Activated naive CD8-positive, alpha-beta T cell treated with anti-CD3 and anti-CD28 coated beads for 36 hours (primary cell): ENCODE measurements around the gene ANKRD18B. TPM values are rescaled to one million over a fixed set of nuclear protein-coding genes. Genes with fewer than 3 reads are reported as not detected.
"Not testable (repeated sequence)": the region's sequence is repeated elsewhere in the genome, so short reads cannot be mapped to it uniquely, and the experiment has no call there.

Experiments
- DNase-seq: peaks from one replicate; pipeline ENCODE4 v3.0.0; 2021
- H3K27ac Mint-ChIP-seq: one replicate; pipeline ENCODE4 v1.8.0; 2022; ENCODE audit warnings: mild to moderate bottlenecking, moderate library complexity, mixed read lengths
- H3K27me3 Mint-ChIP-seq: one replicate; pipeline ENCODE4 v1.8.0; 2022; ENCODE audit warnings: mild to moderate bottlenecking, mixed read lengths
- H3K36me3 Mint-ChIP-seq: one replicate; pipeline ENCODE4 v1.8.0; 2021; ENCODE audit warnings: mild to moderate bottlenecking, mixed read lengths
- H3K4me1 Mint-ChIP-seq: one replicate; pipeline ENCODE4 v1.8.0; 2021; ENCODE audit warnings: mixed read lengths
- H3K4me3 Mint-ChIP-seq: one replicate; pipeline ENCODE4 v1.8.0; 2022; ENCODE audit warnings: mild to moderate bottlenecking, moderate library complexity, mixed read lengths
- H3K9me3 Mint-ChIP-seq: one replicate; pipeline ENCODE4 v1.8.0; 2022; ENCODE audit warnings: mixed read lengths
- total RNA-seq, 2 experiments: library from RNA; stranded (reverse); gene quantifications; one replicate each; pipeline ENCODE4 v1.2.3, GENCODE V29; 2021

ANKRD18B gene
- total RNA-seq, result under 1 TPM; 0.14 to 0.56 TPM

DNA sequence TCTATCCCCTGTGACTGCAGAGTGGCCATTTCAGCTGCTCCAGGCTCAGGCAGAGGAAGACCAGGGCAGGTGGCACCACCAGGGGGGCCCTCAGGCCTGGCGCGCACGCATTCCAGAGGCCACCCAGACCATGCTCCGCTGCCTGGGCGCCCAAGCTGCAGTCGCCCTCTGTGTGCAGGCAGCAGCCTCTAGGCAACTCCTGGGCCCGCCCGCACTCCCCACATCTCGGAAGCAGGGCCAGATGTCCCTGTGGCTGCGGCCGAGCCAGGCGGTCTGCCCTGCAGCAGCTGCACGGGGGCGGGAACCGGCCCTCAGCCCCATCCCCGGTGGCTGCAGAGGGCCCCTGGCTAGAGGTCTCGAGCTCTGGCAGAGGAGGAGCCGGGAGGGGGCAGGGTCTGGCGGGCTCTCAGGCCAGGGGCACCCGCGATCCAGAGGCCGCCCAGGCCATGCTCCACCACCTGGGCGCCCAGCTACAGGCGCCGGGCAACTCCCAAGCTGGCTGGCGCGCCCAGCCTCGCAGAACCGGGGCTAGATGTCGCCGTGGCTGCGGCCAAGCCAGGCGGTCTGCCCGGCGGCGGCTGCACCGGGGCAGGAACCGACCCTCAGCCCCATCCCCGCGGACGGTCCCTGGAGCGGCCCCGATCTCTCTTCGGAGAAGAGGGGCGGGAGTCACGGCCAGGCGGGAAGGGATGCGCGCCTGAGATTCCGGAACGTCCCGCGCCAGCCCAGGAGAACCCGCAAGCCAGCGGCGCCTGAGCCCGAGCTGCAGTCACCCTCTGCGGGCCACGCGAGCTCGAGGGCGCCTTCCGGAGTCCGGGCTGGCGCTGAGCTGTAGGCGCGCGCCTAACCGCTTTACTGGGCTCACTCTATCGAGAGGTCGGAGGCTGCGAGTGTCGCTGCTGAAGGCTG, at the start of gene ANKRD18B:
TSS of gene ANKRD18B (plus strand) at position 855 of the 909 bp plus-strand sequence. CDS start 239 bp downstream, outside the sequence.
- not testable (repeated sequence) for H3K36me3 Mint-ChIP-seq, H3K4me1 Mint-ChIP-seq, H3K9me3 Mint-ChIP-seq
- Mint-ChIP-seq H3K27me3 (peaks cover 73% of the 10 kb centered on the region), H3K4me3 (peak within 1 kb of the TSS; percentile 81), H3K27ac (peak within 1 kb of the TSS; percentile 65)
- DNase-seq, result peak; percentile 55

DNA sequence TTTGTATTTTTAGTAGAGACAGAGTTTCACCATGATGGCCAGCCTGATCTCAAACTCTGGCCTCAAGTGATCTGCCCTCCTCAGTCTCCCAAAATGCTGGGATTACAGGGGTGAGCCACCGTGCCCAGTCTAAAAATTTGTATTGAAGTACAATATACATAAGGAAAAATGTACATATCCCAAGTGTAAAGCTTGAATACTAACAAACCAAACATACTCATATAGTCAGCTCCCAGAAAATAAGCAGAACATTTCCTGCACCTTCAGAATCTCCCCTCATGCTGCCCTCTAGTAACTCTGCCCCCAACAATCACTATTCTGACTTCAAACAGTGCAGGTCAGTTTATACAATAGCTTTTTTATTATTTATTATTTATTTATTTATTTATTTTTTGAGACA, 48.7 kb upstream of the ANKRD18B start:
- Mint-ChIP-seq H3K36me3 (peaks cover 22% of the 10 kb centered on the region), H3K27ac (no peak overlapping the region), H3K9me3 (no peaks in the 10 kb centered on the region), H3K4me3 (no peak overlapping the region), H3K27me3 (no peaks in the 10 kb centered on the region), H3K4me1 (peaks cover 18% of the 10 kb centered on the region)
- no peak for DNase-seq

DNA sequence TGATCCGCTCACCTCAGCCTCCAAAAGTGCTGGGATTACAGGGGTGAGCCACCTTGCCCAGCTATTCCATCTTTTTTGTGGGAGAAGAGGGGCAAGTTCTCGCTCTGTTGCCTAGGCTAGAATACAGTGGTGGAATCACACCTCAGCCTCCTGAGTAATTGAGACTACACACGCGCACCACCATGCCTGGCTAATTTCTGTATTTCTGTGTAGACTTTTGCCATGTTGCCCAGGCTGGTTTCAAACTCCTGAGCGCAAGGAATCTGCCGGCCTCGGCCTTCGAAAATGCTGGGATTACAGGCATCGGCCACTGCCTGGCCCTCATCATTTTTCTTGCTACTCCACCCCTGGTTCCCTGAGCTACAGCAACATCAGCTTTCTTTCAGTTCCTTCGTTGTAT, 47.5 kb upstream of the ANKRD18B start:
- no peak for DNase-seq
- Mint-ChIP-seq H3K27ac (no peak overlapping the region), H3K4me3 (no peak overlapping the region), H3K36me3 (peaks cover 17% of the 10 kb centered on the region), H3K9me3 (no peaks in the 10 kb centered on the region), H3K4me1 (peaks cover 13% of the 10 kb centered on the region), H3K27me3 (no peaks in the 10 kb centered on the region)

- Mint-ChIP-seq H3K4me3 (no peak overlapping the region), H3K36me3 (no peaks in the 10 kb centered on the region), H3K27ac (no peak overlapping the region), H3K9me3 (no peaks in the 10 kb centered on the region), H3K4me1 (no peaks in the 10 kb centered on the region), H3K27me3 (no peaks in the 10 kb centered on the region)
- DNase-seq, result no peak
These were observed 43.9 kb upstream of the ANKRD18B start for GRCh38 chr9:33480106-33480505.

DNA sequence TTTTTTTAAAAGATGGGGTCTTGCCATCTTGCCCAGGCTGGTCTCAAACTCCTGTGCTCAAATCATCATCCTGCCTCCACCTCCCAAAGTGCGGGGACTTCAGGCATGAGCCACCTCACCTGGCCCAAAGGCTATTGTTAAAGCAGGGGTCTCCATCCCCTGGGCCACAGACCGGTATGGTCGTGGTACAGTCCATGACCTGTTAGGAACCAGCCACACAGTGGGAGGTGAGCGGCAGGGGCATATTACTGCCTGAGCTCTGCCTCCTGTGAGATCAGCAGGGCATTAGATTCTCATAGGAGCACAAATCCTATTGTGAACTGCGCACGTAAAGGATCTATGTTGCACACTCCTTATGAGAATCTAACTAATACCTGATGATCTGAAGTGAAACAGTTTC, 43.1 kb upstream of the ANKRD18B start:
- no peaks in the 10 kb centered on the region for H3K9me3 Mint-ChIP-seq
- H3K27me3 Mint-ChIP-seq, result no peaks in the 10 kb centered on the region
- DNase-seq, result no peak
- H3K27ac Mint-ChIP-seq, result no peak overlapping the region
- H3K4me3 Mint-ChIP-seq, result no peak overlapping the region
- H3K36me3 Mint-ChIP-seq, result no peaks in the 10 kb centered on the region
- H3K4me1 Mint-ChIP-seq, result no peaks in the 10 kb centered on the region

DNA sequence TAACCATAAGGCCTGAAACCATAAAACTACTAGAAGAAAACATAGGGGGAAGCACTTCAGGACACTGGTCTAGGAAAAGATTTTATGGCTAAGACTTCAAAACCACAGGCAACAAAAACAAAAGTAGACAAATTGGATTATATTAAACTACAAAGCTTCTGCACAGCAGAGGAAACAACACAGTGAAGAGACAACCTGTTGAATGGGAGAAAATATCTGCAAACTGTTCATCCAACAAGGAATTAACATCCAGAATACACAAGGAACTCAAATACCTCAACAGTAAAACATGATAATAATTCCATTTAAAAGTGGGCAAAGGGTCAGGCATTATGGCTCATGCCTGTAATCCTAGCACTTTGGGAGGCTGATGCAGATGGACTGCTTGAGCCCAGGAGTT, 38.7 kb upstream of the ANKRD18B start:
- H3K36me3 Mint-ChIP-seq, H3K4me1 Mint-ChIP-seq, H3K4me3 Mint-ChIP-seq, H3K27ac Mint-ChIP-seq, H3K27me3 Mint-ChIP-seq, H3K9me3 Mint-ChIP-seq, DNase-seq: not testable (repeated sequence)

- no peak overlapping the region for H3K4me3 Mint-ChIP-seq
- H3K4me1 Mint-ChIP-seq, result no peaks in the 10 kb centered on the region
- DNase-seq, result no peak
- H3K9me3 Mint-ChIP-seq, result no peaks in the 10 kb centered on the region
- no peaks in the 10 kb centered on the region for H3K36me3 Mint-ChIP-seq
- no peaks in the 10 kb centered on the region for H3K27me3 Mint-ChIP-seq
- no peak overlapping the region for H3K27ac Mint-ChIP-seq
These were observed 35.0 kb upstream of the ANKRD18B start for GRCh38 chr9:33489066-33489465.

GRCh38 chr9:33493819-33494218, 30.2 kb upstream of the ANKRD18B start:
- not testable (repeated sequence) for H3K9me3 Mint-ChIP-seq, H3K27me3 Mint-ChIP-seq, H3K4me3 Mint-ChIP-seq, H3K36me3 Mint-ChIP-seq, H3K27ac Mint-ChIP-seq, H3K4me1 Mint-ChIP-seq, DNase-seq

DNA sequence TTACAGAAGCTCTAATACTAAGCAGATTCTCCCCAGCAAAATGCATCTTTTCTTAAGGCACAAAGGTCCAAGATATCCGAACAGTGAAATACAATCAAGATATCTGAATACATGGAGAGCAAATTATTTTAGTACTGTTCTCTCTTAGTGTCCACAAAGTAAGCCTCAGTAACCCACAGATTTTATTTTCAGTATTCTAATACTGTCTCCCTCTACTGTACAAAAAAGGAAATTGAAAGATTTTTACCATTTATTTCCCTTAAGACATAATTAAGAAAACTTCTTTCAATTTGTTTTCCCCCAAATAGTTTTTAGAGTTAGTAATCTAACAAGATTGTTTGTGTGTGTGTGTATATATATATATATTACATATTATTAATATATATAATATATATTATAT, 25.7 kb upstream of the ANKRD18B start:
- H3K4me3 Mint-ChIP-seq, result no peak overlapping the region

DNA sequence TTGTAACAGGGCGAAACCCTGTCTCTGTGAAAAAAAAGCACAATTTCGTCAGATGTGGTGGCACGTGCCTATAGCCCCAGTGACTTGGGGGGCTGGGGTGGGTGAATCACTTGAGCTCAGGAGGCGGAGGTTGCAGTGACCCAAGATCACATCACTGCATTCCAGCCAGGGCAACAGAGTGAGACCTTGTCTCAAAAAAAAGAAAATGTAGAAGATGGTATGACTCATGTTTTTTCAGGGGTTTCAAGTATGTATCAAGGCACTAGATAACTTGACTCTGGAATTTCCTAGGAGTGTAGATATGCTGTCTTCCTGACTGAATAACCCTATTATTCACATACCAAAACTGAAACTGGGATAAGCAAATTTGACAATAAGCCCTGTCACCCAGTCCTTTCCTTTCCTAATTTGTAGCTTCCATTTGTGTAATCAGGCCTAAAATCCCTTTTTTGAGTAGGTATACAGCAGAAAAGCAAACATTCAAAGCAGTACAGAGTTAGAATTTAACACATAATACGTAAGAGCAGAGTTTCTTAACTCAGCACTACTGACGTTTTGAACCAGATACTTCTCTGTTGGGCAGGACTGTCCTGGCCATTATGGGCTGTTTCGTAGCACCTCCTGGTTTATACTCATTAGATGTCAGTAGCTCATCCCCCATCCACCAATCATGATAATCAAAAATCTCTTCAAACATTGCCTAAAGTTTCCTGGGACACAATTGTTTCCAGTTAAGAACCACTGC, 17.3 kb upstream of the ANKRD18B start:
- peak; percentile 8 for DNase-seq
- Mint-ChIP-seq H3K4me1 (peaks cover 13% of the 10 kb centered on the region), H3K36me3 (no peaks in the 10 kb centered on the region), H3K27me3 (peaks cover 7% of the 10 kb centered on the region), H3K9me3 (no peaks in the 10 kb centered on the region), H3K4me3 (no peak overlapping the region), H3K27ac (no peak overlapping the region)

More for the DNA sequence above, 25.7 kb upstream of the ANKRD18B start:
- no peaks in the 10 kb centered on the region for H3K4me1 Mint-ChIP-seq
- DNase-seq, result no peak
- no peaks in the 10 kb centered on the region for H3K36me3 Mint-ChIP-seq
- no peaks in the 10 kb centered on the region for H3K9me3 Mint-ChIP-seq
- H3K27ac Mint-ChIP-seq, result no peak overlapping the region
- H3K27me3 Mint-ChIP-seq, result no peaks in the 10 kb centered on the region

DNA sequence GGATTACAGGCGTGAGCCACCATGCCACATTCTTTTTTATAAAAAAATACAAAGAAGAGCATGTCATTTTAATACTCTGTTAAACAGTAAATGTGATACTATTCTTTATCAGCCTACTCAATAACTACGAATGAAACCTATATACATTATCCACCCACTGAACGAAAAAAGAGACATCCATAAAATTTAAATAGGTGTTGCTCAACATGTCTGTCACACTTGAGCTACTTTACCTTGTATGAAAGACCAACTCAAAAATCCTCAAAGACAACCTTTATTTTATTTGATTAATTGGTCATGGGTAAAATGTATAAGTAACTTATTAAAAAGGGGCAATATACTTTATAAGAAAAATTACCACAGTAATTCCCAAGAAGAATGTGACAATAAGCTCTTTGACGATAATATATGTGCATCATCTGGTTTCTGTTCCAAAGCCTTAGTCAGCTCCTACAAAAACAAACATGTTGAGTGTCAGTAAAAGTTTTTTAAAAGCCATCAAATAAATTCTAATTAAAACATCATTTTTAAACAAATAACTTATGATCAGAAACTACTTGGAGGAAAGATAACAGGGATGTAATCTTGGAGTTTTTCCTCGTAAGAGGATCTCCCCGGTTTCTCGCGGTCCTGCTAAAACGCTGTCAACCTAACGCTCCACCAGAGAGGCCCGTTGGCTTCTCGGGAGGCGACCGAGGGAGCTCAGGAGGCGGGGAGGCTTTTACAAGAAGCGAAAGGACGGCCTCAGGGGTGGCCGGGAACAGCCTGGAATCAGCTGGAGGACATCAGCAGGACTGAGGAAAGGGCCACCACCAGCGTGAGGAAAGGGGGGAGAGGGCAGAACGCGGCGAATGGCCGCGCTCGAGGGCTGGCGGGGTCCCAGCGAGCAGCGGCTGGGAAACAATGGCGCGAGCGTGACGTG, 13.5 kb upstream of the ANKRD18B start:
- Mint-ChIP-seq H3K4me1 (peaks cover 13% of the 10 kb centered on the region), H3K9me3 (no peaks in the 10 kb centered on the region), H3K27ac (peak overlapping the region; percentile 78), H3K4me3 (peak overlapping the region; percentile 84), H3K36me3 (no peaks in the 10 kb centered on the region), H3K27me3 (peaks cover 7% of the 10 kb centered on the region)
- peak; percentile 39 for DNase-seq

DNA sequence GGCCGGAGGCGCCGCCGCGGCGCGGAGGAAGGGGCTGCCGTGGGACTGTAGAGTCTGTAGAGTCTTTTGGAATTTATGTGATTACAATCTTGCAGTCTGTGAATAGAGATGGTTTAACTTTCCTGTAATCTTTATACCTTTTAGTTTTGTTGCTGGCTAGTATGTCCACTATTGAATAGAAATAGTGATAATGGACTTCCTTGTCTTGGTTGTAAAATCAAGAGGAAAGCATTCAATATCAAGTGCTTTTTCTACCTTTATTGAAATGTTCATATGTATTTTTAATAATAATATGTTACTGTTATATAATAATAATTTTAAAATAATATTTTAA, 12.9 kb upstream of the ANKRD18B start:
- not testable (repeated sequence) for H3K36me3 Mint-ChIP-seq, H3K27me3 Mint-ChIP-seq, H3K9me3 Mint-ChIP-seq, DNase-seq
- Mint-ChIP-seq H3K27ac (peak overlapping the region; percentile 78), H3K4me1 (peaks cover 10% of the 10 kb centered on the region), H3K4me3 (peak overlapping the region; percentile 84)

DNA sequence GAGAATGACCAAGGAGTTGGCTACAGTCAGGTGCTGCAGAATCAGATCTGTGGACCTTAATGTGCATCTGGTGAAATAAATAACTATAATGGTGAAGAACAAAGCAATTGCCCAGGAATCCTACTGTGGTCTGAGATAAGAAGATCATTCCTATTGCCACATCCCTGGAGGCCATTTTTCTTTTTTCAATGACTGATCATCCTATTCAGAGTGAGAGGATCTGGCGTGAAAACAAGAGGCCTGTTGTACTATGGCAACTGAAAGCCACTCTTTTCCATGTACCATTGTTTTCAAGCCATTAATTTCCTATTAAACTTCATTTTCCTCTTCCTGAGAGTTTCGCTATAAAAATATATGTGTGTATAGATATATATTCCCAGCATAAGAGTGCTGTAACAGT, 11.5 kb upstream of the ANKRD18B start:
- H3K27ac Mint-ChIP-seq, H3K9me3 Mint-ChIP-seq, H3K27me3 Mint-ChIP-seq, H3K4me1 Mint-ChIP-seq, H3K36me3 Mint-ChIP-seq, H3K4me3 Mint-ChIP-seq, DNase-seq: not testable (repeated sequence)

GRCh38 chr9:33515342-33515995, 8.6 kb upstream of the ANKRD18B start:
- not testable (repeated sequence) for H3K27ac Mint-ChIP-seq, H3K36me3 Mint-ChIP-seq, H3K4me3 Mint-ChIP-seq, H3K4me1 Mint-ChIP-seq, DNase-seq, H3K9me3 Mint-ChIP-seq
- peaks cover 15% of the 10 kb centered on the region for H3K27me3 Mint-ChIP-seq
